Measurements from ENCODE around the gene PPM1K.

DNA sequence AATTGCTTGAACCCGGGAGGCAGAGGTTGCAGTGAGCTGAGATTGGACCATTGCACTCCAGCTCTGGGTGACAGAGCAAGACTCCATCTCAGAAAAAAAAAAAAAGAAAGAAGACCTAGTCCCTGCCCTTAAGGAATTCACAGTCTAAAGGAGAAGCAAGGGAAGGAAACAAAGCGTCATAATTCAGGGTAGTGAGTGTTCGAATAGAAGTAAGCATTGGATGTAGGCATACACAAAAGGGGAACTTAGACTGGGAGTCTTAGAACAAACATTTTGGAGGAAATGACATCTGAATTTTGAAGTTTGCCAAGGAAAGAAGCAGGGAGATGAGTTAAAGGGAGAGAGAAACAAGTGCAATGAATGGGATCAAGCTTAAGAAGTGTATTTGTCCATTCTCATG lies 32.4 kb downstream of the PPM1K start:
- TF ChIP-seq CTCF (conservative IDR thresholded peaks at IDR 0.05; ENCODE audit: low read depth in 2 of 2) (no peak), POLR2AphosphoS5 (IDR thresholded peaks at IDR 0.05; ENCODE audit: low read depth) (no peak), EZH2phosphoT487 (IDR thresholded peaks at IDR 0.05; ENCODE audit: unreplicated experiment) (no peak), CREB1 (CRISPR knock-in tag; IDR thresholded peaks at IDR 0.05; ENCODE audit: low read depth) (no peak), EZH2 (IDR thresholded peaks at IDR 0.05; ENCODE audit: low read depth, unreplicated experiment) (no peak), REST (IDR thresholded peaks at IDR 0.05; ENCODE audit: unreplicated experiment) (no peak), ZNF331 (CRISPR knock-in tag; IDR thresholded peaks at IDR 0.05; ENCODE audit: low read depth) (no peak), ZNF114 (CRISPR knock-in tag; IDR thresholded peaks at IDR 0.05) (no peak), JUNB (IDR thresholded peaks at IDR 0.05; ENCODE audit: unreplicated experiment) (no peak), NANOG (IDR thresholded peaks at IDR 0.05; ENCODE audit: borderline replicate concordance) (no peak), STAT1 (IDR thresholded peaks at IDR 0.05; ENCODE audit: unreplicated experiment) (no peak)
- TF ChIP-seq, protein P1, sequence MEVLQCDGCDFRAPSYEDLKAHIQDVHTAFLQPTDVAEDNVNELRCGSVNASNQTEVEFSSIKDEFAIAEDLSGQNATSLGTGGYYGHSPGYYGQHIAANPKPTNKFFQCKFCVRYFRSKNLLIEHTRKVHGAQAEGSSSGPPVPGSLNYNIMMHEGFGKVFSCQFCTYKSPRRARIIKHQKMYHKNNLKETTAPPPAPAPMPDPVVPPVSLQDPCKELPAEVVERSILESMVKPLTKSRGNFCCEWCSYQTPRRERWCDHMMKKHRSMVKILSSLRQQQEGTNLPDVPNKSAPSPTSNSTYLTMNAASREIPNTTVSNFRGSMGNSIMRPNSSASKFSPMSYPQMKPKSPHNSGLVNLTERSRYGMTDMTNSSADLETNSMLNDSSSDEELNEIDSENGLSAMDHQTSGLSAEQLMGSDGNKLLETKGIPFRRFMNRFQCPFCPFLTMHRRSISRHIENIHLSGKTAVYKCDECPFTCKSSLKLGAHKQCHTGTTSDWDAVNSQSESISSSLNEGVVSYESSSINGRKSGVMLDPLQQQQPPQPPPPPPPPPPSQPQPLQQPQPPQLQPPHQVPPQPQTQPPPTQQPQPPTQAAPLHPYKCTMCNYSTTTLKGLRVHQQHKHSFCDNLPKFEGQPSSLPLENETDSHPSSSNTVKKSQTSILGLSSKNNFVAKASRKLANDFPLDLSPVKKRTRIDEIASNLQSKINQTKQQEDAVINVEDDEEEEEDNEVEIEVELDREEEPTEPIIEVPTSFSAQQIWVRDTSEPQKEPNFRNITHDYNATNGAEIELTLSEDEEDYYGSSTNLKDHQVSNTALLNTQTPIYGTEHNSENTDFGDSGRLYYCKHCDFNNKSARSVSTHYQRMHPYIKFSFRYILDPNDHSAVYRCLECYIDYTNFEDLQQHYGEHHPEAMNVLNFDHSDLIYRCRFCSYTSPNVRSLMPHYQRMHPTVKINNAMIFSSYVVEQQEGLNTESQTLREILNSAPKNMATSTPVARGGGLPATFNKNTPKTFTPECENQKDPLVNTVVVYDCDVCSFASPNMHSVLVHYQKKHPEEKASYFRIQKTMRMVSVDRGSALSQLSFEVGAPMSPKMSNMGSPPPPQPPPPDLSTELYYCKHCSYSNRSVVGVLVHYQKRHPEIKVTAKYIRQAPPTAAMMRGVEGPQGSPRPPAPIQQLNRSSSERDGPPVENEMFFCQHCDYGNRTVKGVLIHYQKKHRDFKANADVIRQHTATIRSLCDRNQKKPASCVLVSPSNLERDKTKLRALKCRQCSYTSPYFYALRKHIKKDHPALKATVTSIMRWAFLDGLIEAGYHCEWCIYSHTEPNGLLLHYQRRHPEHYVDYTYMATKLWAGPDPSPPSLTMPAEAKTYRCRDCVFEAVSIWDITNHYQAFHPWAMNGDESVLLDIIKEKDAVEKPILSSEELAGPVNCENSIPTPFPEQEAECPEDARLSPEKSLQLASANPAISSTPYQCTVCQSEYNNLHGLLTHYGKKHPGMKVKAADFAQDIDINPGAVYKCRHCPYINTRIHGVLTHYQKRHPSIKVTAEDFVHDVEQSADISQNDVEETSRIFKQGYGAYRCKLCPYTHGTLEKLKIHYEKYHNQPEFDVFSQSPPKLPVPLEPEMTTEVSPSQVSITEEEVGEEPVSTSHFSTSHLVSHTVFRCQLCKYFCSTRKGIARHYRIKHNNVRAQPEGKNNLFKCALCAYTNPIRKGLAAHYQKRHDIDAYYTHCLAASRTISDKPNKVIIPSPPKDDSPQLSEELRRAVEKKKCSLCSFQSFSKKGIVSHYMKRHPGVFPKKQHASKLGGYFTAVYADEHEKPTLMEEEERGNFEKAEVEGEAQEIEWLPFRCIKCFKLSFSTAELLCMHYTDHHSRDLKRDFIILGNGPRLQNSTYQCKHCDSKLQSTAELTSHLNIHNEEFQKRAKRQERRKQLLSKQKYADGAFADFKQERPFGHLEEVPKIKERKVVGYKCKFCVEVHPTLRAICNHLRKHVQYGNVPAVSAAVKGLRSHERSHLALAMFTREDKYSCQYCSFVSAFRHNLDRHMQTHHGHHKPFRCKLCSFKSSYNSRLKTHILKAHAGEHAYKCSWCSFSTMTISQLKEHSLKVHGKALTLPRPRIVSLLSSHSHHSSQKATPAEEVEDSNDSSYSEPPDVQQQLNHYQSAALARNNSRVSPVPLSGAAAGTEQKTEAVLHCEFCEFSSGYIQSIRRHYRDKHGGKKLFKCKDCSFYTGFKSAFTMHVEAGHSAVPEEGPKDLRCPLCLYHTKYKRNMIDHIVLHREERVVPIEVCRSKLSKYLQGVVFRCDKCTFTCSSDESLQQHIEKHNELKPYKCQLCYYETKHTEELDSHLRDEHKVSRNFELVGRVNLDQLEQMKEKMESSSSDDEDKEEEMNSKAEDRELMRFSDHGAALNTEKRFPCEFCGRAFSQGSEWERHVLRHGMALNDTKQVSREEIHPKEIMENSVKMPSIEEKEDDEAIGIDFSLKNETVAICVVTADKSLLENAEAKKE (CRISPR knock-in tag; IDR thresholded peaks at IDR 0.05), result no peak
- TF ChIP-seq, protein P2, sequence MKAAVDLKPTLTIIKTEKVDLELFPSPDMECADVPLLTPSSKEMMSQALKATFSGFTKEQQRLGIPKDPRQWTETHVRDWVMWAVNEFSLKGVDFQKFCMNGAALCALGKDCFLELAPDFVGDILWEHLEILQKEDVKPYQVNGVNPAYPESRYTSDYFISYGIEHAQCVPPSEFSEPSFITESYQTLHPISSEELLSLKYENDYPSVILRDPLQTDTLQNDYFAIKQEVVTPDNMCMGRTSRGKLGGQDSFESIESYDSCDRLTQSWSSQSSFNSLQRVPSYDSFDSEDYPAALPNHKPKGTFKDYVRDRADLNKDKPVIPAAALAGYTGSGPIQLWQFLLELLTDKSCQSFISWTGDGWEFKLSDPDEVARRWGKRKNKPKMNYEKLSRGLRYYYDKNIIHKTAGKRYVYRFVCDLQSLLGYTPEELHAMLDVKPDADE (IDR thresholded peaks at IDR 0.05), result no peak

Measured in GM23338 (cell line).